ENCODE data around the gene FEZ2.

- TF ChIP-seq POLR2A (IDR thresholded peaks at IDR 0.05), result no peak
- TF ChIP-seq CTCF (IDR thresholded peaks at IDR 0.05), result no peak
Measured at GRCh38 chr2:36586672-36587071, 11.3 kb downstream of the FEZ2 start.
